Activated CD8-positive, alpha-beta memory T cell treated with anti-CD3 and anti-CD28 coated beads for 48 hours (primary cell): Measurements from ENCODE around the gene PIK3R1.
"Not testable (repeated sequence)": the region's sequence is repeated elsewhere in the genome, so short reads cannot be mapped to it uniquely, and the experiment has no call there.

Experiments used
- DNase-seq, 3 experiments: peaks; one replicate each; pipeline ENCODE4 v3.0.0-alpha.2; 2020; ENCODE audit warnings: low read depth in 2 of 3, low spot score in 2 of 3

The PIK3R1 gene

GRCh38 chr5:68192679-68193060 is 22.9 kb upstream of the PIK3R1 start:
- DNase-seq = no peak

- no peak for DNase-seq
Observed at GRCh38 chr5:68193481-68194036, 22.0 kb upstream of the PIK3R1 start.

- no peak for DNase-seq
Observed at GRCh38 chr5:68194386-68194785, 21.2 kb upstream of the PIK3R1 start.

- no peak for DNase-seq
Observed at GRCh38 chr5:68195137-68195536, 20.4 kb upstream of the PIK3R1 start.

- DNase-seq = no peak
Observed at GRCh38 chr5:68196876-68197275, 18.7 kb upstream of the PIK3R1 start.

GRCh38 chr5:68200288-68200687 is 15.3 kb upstream of the PIK3R1 start:
- no peak for DNase-seq

- DNase-seq = not testable (repeated sequence)
Observed at GRCh38 chr5:68210654-68211053, 4.9 kb upstream of the PIK3R1 start.

- DNase-seq = peak in 1 of 3 experiments; percentile 30
Observed at GRCh38 chr5:68214482-68215207, 911 bp upstream of the PIK3R1 start.

GRCh38 chr5:68215898-68216244 is 315 bp downstream of the PIK3R1 start:
- no peak for DNase-seq

- peak; percentile 37 to 42 (median 41) for DNase-seq
Observed at GRCh38 chr5:68216245-68217046, 890 bp downstream of the PIK3R1 start.

- no peak for DNase-seq
Observed at GRCh38 chr5:68217047-68217355, 1.4 kb downstream of the PIK3R1 start.

GRCh38 chr5:68217528-68217927 is 2.0 kb downstream of the PIK3R1 start:
- no peak for DNase-seq

GRCh38 chr5:68219161-68219816 is 3.7 kb downstream of the PIK3R1 start:
- DNase-seq = no peak

- DNase-seq = no peak
Observed at GRCh38 chr5:68220260-68220659, 4.7 kb downstream of the PIK3R1 start.

- DNase-seq = no peak
Observed at GRCh38 chr5:68220914-68221313, 5.4 kb downstream of the PIK3R1 start.

GRCh38 chr5:68221488-68221887 is 5.9 kb downstream of the PIK3R1 start:
- DNase-seq = no peak

GRCh38 chr5:68222310-68222709 is 6.8 kb downstream of the PIK3R1 start:
- DNase-seq = no peak

- no peak for DNase-seq
Observed at GRCh38 chr5:68222824-68223354, 7.3 kb downstream of the PIK3R1 start.

- no peak for DNase-seq
Observed at GRCh38 chr5:68223904-68224303, 8.3 kb downstream of the PIK3R1 start.

- no peak for DNase-seq
Observed at GRCh38 chr5:68224509-68225187, 9.1 kb downstream of the PIK3R1 start.
